T-helper 1 cell (primary cell): ENCODE data around the gene ARRDC2.
"Not testable (repeated sequence)": the region's sequence is repeated elsewhere in the genome, so short reads cannot be mapped to it uniquely, and the experiment has no call there.

Experiments
- DNase-seq, 5 donors: peaks; one replicate each; pipeline ENCODE4 v3.0.0-alpha.2; 2012 to 2020

Gene ARRDC2

GRCh38 chr19:18017275-18018083, 9.5 kb downstream of the ARRDC2 start:
- no peak for DNase-seq

- DNase-seq = no peak
Measured at GRCh38 chr19:18020212-18021085, 12.5 kb downstream of the ARRDC2 start.

GRCh38 chr19:18021121-18021755, 13.3 kb downstream of the ARRDC2 start:
- peak; percentile 60 to 76 (median 64) for DNase-seq

GRCh38 chr19:18023622-18024251, 15.8 kb downstream of the ARRDC2 start:
- peak; percentile 67 to 79 (median 76) for DNase-seq

DNA sequence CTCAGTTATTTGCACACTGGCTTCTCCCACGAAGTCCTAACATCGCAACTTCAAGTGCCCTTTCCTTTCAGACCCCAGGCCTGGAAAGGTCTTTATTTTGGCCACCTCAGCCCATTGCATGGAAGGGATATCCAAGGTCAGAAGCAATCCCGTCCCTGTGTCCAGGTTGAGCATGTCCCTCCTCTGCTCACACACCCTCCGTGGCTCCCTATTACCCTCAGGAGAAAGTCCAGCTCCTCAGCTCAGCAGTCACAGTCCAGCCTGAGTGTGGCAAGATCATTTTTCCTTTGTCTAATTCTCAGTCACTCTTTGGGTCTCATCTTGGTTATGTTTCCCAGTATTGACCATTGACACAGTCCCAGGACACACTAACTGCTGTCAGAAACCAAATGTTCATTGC, 19.2 kb downstream of the ARRDC2 start:
- DNase-seq = no peak

- DNase-seq = no peak
Measured at GRCh38 chr19:18029617-18030338, 21.8 kb downstream of the ARRDC2 start.

DNA sequence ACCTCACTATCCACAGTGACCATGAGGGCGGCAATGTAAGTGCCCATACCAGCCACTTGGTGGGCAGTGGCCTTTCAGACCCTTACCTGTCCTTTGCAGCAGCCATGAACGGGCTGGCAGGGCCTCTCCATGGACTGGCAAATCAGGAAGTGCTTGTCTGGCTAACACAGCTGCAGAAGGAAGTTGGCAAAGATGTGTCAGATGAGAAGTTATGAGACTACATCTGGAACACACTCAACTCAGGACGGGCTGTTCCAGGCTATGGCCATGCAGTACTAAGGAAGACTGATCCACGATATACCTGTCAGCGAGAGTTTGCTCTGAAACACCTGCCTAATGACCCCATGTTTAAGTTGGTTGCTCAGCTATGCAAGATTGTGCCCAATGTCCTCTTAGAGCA, 23.4 kb downstream of the ARRDC2 start:
- not testable (repeated sequence) for DNase-seq

DNA sequence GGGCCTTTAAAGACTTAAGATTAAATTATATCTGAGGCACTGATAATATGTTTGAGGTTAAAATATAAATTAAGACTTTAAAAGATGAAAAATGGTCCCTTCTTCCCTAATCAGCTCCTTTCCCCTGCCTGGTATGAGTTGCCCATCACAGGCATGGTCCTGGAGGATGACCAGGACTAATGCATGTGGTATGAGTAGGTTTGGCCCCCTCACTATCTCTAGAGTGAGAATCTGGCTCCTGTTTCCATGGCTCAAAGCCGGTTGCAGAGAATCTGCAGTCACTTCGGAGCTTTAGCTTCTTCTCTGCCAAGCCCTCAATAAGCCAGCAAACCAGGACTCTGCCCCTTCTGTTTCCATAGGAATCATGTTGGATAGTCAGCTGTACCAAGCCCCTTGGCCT, 24.1 kb downstream of the ARRDC2 start:
- DNase-seq = not testable (repeated sequence)

- no peak for DNase-seq
Measured at GRCh38 chr19:18041054-18041453, 33.1 kb downstream of the ARRDC2 start.

DNA sequence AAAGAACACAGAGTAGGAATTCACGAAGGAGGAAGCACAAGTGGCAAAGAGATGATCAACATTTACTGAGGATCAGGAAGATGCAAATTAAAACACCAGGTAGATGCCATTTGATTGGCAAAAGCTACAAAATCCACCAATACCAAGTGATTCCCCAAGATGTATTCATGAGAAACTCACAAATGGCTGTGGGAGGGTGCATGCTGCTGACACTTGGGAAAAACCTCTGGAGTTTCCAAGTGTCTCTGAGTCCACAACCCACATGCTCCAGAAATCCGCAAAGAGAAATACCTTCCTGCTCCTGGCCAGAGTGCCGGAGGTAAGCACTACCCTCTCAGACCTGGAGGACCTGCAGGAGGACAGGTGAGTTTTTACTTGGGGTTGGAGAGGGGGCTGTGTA, 35.7 kb downstream of the ARRDC2 start:
- no peak for DNase-seq

- DNase-seq = peak; percentile 58 to 91 (median 70)
Measured at GRCh38 chr19:18044825-18045304, 36.9 kb downstream of the ARRDC2 start.

DNA sequence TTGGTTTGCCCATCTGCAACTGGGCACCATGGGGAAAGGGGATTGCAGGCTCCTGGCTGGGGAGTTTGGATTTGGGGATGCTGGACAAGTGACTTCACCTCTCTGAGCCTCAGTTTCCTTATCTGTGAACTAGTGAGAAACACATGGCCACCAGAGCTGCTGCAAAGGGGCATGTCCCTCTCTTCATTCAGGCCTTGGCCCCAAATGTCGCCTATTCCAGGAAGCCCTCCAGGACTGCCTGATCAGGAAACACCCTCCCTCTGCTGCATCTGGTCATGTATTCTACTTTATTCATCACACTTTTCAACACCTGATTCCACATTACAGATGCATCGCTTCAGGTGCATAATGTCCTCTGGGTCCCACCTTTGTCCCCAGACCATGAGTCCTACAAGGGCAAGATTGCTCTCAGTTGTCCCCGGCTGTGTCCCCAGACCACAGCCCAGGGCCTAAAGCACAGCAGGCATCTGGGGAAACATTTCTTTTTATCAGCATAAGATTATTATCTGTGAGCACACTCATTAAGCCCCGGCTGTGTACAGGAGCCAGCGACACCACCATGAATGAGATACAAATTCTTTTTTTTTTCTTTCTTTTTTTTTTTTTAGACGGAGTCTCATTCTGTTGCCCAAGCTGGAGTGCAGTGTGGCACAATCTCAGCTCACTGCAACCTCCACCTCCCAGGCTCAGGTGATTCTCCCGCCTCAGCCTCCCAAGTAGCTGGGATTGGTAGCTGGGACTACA, 37.5 kb downstream of the ARRDC2 start:
- no peak for DNase-seq

GRCh38 chr19:18046059-18046718, 38.2 kb downstream of the ARRDC2 start:
- no peak for DNase-seq

GRCh38 chr19:18049385-18049784, 41.4 kb downstream of the ARRDC2 start:
- DNase-seq = no peak

DNA sequence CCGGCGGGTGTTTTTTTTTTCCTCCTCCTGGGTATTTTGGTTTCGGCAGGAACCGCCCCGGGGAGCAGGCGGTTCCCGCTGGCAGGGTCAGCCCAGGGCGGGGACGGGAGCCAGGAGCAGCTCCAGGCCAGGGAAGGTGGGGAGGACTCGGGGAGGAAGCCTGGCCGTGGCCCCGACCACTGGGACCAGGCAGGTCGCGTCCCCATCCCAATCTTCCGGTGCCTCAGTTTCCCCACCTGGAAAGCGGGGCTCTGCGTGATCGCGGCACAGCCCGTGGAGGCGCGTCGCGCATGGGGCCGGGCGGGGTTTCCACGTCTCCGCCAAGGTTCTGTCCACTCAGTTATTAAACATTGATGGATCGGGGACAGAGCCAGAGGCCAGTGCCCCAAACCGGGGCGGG, 43.9 kb downstream of the ARRDC2 start:
- DNase-seq = no peak

DNA sequence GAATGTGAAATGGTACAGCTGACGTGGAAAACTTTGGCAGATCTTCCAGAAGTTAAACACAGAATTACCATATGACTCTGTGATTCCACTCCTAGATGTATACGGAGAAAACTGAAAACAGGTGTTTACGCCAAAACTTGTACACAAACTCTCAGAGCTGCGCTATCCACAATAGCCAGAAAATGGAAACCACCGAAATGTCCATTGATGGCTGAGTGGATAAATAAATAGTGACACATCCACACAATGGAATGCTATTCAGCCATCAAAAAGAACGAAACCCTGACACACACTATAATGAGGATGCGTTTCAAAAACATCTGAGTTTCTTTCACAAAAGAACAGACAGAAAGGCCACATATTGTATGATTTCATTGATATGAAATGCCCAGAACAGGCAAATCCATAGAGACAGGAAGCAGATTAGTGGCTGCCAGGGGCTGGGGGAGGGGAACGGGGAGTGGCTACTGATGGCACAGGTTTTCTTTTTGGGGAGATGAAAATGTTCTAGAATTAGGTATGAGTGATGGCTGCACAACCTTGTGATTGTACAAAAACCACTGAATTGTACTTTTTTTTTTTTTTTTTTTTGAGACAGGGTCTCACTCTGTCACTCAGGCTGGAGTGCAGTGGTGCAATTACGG, 45.7 kb downstream of the ARRDC2 start:
- DNase-seq = no peak

GRCh38 chr19:18055967-18056366, 48.0 kb downstream of the ARRDC2 start:
- no peak for DNase-seq

DNA sequence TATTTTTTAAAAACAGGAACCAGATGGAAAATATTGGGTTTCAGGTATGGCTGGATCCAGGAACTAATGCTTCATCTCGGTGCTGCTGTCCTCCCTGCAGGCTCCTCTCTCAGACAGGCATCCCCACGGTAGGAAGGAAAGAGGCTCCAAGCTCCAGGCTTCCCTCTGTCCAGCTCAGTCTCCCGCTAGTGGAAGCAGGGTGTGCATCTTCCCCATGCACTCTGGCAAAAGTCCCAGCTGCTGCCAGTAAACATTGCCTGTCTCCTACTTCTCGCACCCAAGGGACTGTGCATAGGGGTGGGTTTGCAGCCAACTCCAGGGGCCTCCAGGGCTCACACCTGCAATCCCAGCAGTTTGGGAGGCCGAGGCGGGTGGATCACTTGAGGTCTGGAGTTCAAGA, 49.6 kb downstream of the ARRDC2 start:
- no peak for DNase-seq

- DNase-seq = peak; percentile 57 to 77 (median 74)
Measured at GRCh38 chr19:18058208-18059009, 50.4 kb downstream of the ARRDC2 start.
